GM23248 (cell line): ENCODE results near the gene UGT1A4. TPM values are rescaled to one million over a fixed set of nuclear protein-coding genes. Genes with fewer than 3 reads are reported as not detected.
"Not testable (repeated sequence)": the region's sequence is repeated elsewhere in the genome, so short reads cannot be mapped to it uniquely, and the experiment has no call there.

Experiments used
- DNase-seq: peaks from one replicate; pipeline ENCODE4 v3.0.0-alpha.2; 2015
- H2AFZ ChIP-seq: fragments of 200-600 bp; sonication (generic); 2 replicates; pipeline ENCODE4 v1.6.1; 2016; ENCODE audit warnings: antibody characterized with exemption
- H3F3A ChIP-seq: fragments of 200-600 bp; sonication (generic); 2 replicates; pipeline ENCODE4 v1.6.1; 2016; ENCODE audit warnings: mild to moderate bottlenecking, antibody characterized with exemption, mixed run types; ENCODE audit not compliant: insufficient read depth
- H3K27ac ChIP-seq: fragments of 200-600 bp; sonication (generic); 2 replicates; pipeline ENCODE4 v1.5.1; 2016; ENCODE audit warnings: mild to moderate bottlenecking
- H3K27me3 ChIP-seq: fragments of 200-600 bp; sonication (generic); replicated peaks from 2 replicates; pipeline ENCODE4 v1.6.1; 2016; ENCODE audit warnings: mild to moderate bottlenecking; ENCODE audit not compliant: insufficient read depth
- H3K36me3 ChIP-seq: fragments of 200-600 bp; sonication (generic); 2 replicates; pipeline ENCODE4 v1.6.1; 2016; ENCODE audit warnings: low read depth, mild to moderate bottlenecking
- H3K4me1 ChIP-seq: fragments of 200-600 bp; sonication (generic); 2 replicates; pipeline ENCODE4 v1.6.1; 2016; ENCODE audit warnings: mild to moderate bottlenecking; ENCODE audit not compliant: insufficient read depth
- H3K4me2 ChIP-seq: fragments of 200-600 bp; sonication (generic); one replicate; pipeline ENCODE4 v1.6.1; 2016; ENCODE audit warnings: mild to moderate bottlenecking; ENCODE audit not compliant: unreplicated experiment
- H3K4me3 ChIP-seq: fragments of 200-600 bp; sonication (generic); 2 replicates; pipeline ENCODE4 v1.5.1; 2016; ENCODE audit warnings: mild to moderate bottlenecking
- H3K79me2 ChIP-seq: fragments of 200-600 bp; sonication (generic); 2 replicates; pipeline ENCODE4 v1.6.1; 2016; ENCODE audit warnings: mild to moderate bottlenecking; ENCODE audit not compliant: insufficient read depth
- H3K9ac ChIP-seq: fragments of 200-600 bp; sonication (generic); 2 replicates; pipeline ENCODE4 v1.6.1; 2016; ENCODE audit warnings: mild to moderate bottlenecking
- H3K9me2 ChIP-seq: fragments of 200-600 bp; sonication (generic); 2 replicates; pipeline ENCODE4 v1.6.1; 2016; ENCODE audit warnings: mixed run types, mild to moderate bottlenecking, moderate library complexity; ENCODE audit not compliant: insufficient read depth
- H3K9me3 ChIP-seq: fragments of 200-600 bp; sonication (generic); one replicate; pipeline ENCODE4 v1.6.1; 2017; ENCODE audit warnings: low read depth
- H4K20me1 ChIP-seq: fragments of 200-600 bp; sonication (generic); 2 replicates; pipeline ENCODE4 v1.6.0; 2016; ENCODE audit not compliant: insufficient read depth
- EZH2 ChIP-seq: fragments of 200-600 bp; sonication (generic); IDR thresholded peaks from 2 replicates; pipeline ENCODE4 v1.6.1; 2018; ENCODE audit warnings: antibody characterized with exemption, mild to moderate bottlenecking; ENCODE audit not compliant: insufficient read depth, poor library complexity, severe bottlenecking
- EZH2phosphoT487 ChIP-seq: fragments of 200-600 bp; sonication (generic); IDR thresholded peaks from 2 replicates; pipeline ENCODE4 v1.6.1; 2018; ENCODE audit warnings: antibody characterized with exemption, moderate library complexity, mild to moderate bottlenecking, low read depth; ENCODE audit not compliant: insufficient read depth
- WGBS, 2 experiments: methylation state at CpG; one replicate each; pipeline ENCODE4 v1.1.6; 2015 to 2017; ENCODE audit warnings: low lambda C conversion rate in 2 of 2, low coverage in 1 of 2; ENCODE audit errors: missing lambda C conversion rate in 2 of 2; 5-methylcytosine and 5-hydroxymethylcytosine counted together
- in situ Hi-C: fragments of 300-500 bp; cut with MboI; formaldehyde crosslinking; loops from 2 replicates; pipeline ENCODE4 v1.15.0; 2020
- polyA plus RNA-seq: library from polyadenylated mRNA; unstranded; fragments of >200 nt; fragmentation: Nextera tagmentation; extraction: Ambion mirVana; gene quantifications from 2 replicates; pipeline ENCODE4 v1.2.1, GENCODE V29; 2016
- total RNA-seq: library from RNA; depleted of rRNA; stranded (reverse); fragments of >200 nt; shearing (Covaris generic); gene quantifications from 2 replicates; pipeline ENCODE4 v1.2.3, GENCODE V29; 2014

Gene UGT1A4
- total and polyA plus RNA-seq, 2 experiments from 2014 or later, result not detected

- 60 to 74% methylated on average over 2 of the region's 2 CpGs for WGBS, 2 experiments
- TF ChIP-seq EZH2phosphoT487 (no peak), EZH2 (no peak)
Measured at GRCh38 chr2:233714121-233714520, 4.4 kb upstream of the UGT1A4 start.

GRCh38 chr2:233728723-233729301 is 10.3 kb downstream of the UGT1A4 start, which contains the start of gene UGT1A3:
Gene UGT1A3, plus strand, starts transcription at chr2:233729042. Its CDS starts 85 bp downstream, at chr2:233729127.
- in situ Hi-C loops, result no loop called here
- Histone ChIP-seq H4K20me1 (no peaks in the 10 kb centered on the region), H3F3A (no peaks in the 10 kb centered on the region), H3K9ac (no peak within 1 kb of the TSS), H3K27me3 (no peaks in the 10 kb centered on the region; the same call in 1 of the 2 replicates), H3K4me1 (no peaks in the 10 kb centered on the region), H3K9me3 (no peaks in the 10 kb centered on the region), H3K36me3 (no peaks in the 10 kb centered on the region), H3K9me2 (no peaks in the 10 kb centered on the region), H3K4me3 (no peak within 1 kb of the TSS), H3K4me2 (no peak within 1 kb of the TSS), H3K27ac (no peak within 1 kb of the TSS), H2AFZ (no peak within 1 kb of the TSS), H3K79me2 (no peaks in the 10 kb centered on the region)
- DNase-seq, result no peak
- TF ChIP-seq EZH2phosphoT487, result no peak
- no peak for TF ChIP-seq EZH2
- WGBS, 2 experiments, result 34 to 40% methylated on average over 8 of the region's 8 CpGs

More at GRCh38 chr2:233714121-233714520, 4.4 kb upstream of the UGT1A4 start:
- Histone ChIP-seq H3K27ac (no peak overlapping the region), H3K4me2 (no peak overlapping the region), H3K4me1 (no peaks in the 10 kb centered on the region), H3K27me3 (peaks cover 65% of the 10 kb centered on the region), H3K9ac (no peak overlapping the region), H3K4me3 (no peak overlapping the region), H3K9me3 (no peaks in the 10 kb centered on the region), H3K36me3 (no peaks in the 10 kb centered on the region), H4K20me1 (no peaks in the 10 kb centered on the region), H3F3A (no peaks in the 10 kb centered on the region), H2AFZ (no peak overlapping the region), H3K79me2 (no peaks in the 10 kb centered on the region), H3K9me2 (no peaks in the 10 kb centered on the region)
- no peak for DNase-seq
- in situ Hi-C loops, result loop anchor here (10.0 kb wide), 1 partner anchor 259 kb away; no protein-coding TSS in a partner anchor

- H3F3A ChIP-seq, H3K9ac ChIP-seq, H3K27ac ChIP-seq, H3K36me3 ChIP-seq, H3K79me2 ChIP-seq, H4K20me1 ChIP-seq, H3K9me2 ChIP-seq, H3K4me1 ChIP-seq, H3K4me2 ChIP-seq, H3K4me3 ChIP-seq, H2AFZ ChIP-seq, in situ Hi-C loops, DNase-seq, H3K9me3 ChIP-seq: not testable (repeated sequence)
- H3K27me3 ChIP-seq, result peaks cover 11% of the 10 kb centered on the region; the same call in 1 of the 2 replicates
- WGBS, 2 experiments, result 32 to 41% methylated on average over 14 of the region's 14 CpGs
Measured at GRCh38 chr2:233736868-233737653, 18.5 kb downstream of the UGT1A4 start.

GRCh38 chr2:233740870-233741269 is 22.3 kb downstream of the UGT1A4 start:
- Histone ChIP-seq H3K4me2 (no peak overlapping the region), H3F3A (no peaks in the 10 kb centered on the region), H3K9me3 (no peaks in the 10 kb centered on the region), H4K20me1 (no peaks in the 10 kb centered on the region), H3K79me2 (no peaks in the 10 kb centered on the region), H3K27ac (no peak overlapping the region), H3K36me3 (no peaks in the 10 kb centered on the region), H3K4me1 (no peaks in the 10 kb centered on the region), H3K9me2 (no peaks in the 10 kb centered on the region), H3K4me3 (no peak overlapping the region), H2AFZ (no peak overlapping the region), H3K9ac (no peak overlapping the region), H3K27me3 (peaks cover 11% of the 10 kb centered on the region; the same call in 1 of the 2 replicates)
- in situ Hi-C loops, result no loop called here
- TF ChIP-seq EZH2phosphoT487 (no peak), EZH2 (no peak)
- 8 to 13% methylated on average over 2 of the region's 2 CpGs for WGBS, 2 experiments
- DNase-seq, result no peak
